ENCODE data around the gene SMKR1. TPM values are rescaled to one million over a fixed set of nuclear protein-coding genes. Genes with fewer than 3 reads are reported as not detected.
"Not testable (repeated sequence)": the region's sequence is repeated elsewhere in the genome, so short reads cannot be mapped to it uniquely, and the experiment has no call there.

Gene SMKR1
- total RNA-seq, 4 donors from 2014 or later = not detected

DNA sequence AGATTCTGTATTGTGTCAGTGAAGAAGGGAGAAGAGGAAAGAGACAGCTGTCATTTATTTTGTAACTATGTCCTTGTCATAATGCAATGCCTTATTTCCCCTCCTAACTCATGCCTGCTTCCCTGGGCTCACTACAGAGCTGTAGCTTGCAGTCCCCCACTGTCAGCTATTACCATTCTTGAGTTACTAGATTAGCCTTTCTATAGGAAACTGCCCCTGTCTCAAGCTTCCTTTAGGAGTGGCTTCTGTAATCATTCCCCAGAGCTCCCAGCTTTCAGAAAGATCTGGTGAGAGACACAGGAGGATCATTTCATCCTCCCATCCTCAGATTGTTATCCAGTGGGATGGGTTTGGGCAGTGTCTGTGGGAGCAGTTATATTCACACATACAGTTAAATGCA lies 32.4 kb upstream of the SMKR1 start:
- no peaks in the 10 kb centered on the region for H3K27me3 ChIP-seq
- in situ Hi-C loops (cut with MboI; ENCODE audit: low sequenced_read_pairs in 4 of 4) (loop anchor here (5.0 to 25.0 kb wide), 6 partner anchors 103 to 258 kb away; no protein-coding TSS in a partner anchor), intact Hi-C loops (cut with DNase I; ENCODE audit: low total_unique reads) (loop anchor here (5.0 kb wide), 1 partner anchor 248 kb away; no protein-coding TSS in a partner anchor)
- ATAC-seq (no peak), DNase-seq (no peak)
- peak overlapping the region in 2 of 4 donors; percentile 75 to 77 for H3K27ac ChIP-seq
- no peaks in the 10 kb centered on the region for H3K9me3 ChIP-seq
- peaks cover 0 to 5% of the 10 kb centered on the region in 2 donors for H3K36me3 ChIP-seq
- peaks cover 29 to 30% of the 10 kb centered on the region in 2 donors for H3K4me1 ChIP-seq
- H3K4me3 ChIP-seq = no peak overlapping the region
- TF ChIP-seq, protein P1, sequence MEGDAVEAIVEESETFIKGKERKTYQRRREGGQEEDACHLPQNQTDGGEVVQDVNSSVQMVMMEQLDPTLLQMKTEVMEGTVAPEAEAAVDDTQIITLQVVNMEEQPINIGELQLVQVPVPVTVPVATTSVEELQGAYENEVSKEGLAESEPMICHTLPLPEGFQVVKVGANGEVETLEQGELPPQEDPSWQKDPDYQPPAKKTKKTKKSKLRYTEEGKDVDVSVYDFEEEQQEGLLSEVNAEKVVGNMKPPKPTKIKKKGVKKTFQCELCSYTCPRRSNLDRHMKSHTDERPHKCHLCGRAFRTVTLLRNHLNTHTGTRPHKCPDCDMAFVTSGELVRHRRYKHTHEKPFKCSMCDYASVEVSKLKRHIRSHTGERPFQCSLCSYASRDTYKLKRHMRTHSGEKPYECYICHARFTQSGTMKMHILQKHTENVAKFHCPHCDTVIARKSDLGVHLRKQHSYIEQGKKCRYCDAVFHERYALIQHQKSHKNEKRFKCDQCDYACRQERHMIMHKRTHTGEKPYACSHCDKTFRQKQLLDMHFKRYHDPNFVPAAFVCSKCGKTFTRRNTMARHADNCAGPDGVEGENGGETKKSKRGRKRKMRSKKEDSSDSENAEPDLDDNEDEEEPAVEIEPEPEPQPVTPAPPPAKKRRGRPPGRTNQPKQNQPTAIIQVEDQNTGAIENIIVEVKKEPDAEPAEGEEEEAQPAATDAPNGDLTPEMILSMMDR (IDR thresholded peaks at IDR 0.05 in 4 of 5, conservative IDR thresholded peaks at IDR 0.05 in 1 of 5) = no peak
- TF ChIP-seq POLR2A (IDR thresholded peaks at IDR 0.05) = no peak

DNA sequence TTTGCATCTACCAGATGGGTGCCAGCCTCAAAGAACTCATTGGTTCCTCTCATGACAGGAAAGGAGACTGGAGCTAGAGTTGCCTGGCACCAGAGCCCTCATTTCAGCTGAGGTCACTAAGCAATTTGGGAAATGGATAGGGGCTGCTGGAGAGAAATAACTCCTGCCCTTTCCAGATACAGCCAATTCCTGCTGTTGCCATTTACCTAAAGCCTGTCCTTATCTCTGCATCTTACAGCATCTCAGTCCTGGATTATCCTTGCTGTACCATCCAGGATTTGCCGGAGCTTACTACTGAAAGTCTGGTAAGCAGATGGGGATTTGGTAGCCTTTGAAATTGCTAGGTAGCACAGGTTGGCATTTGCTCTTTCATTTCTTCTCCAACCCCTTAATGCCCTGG lies 31.9 kb upstream of the SMKR1 start:
- no peak for TF ChIP-seq POLR2A (IDR thresholded peaks at IDR 0.05)
- TF ChIP-seq, protein P1 (IDR thresholded peaks at IDR 0.05 in 4 of 5, conservative IDR thresholded peaks at IDR 0.05 in 1 of 5) = no peak
- ATAC-seq (no peak), DNase-seq (no peak)
- Histone ChIP-seq H3K27me3 (no peaks in the 10 kb centered on the region), H3K27ac (peak overlapping the region in 2 of 4 donors; percentile 75 to 77), H3K4me1 (peaks cover 29 to 30% of the 10 kb centered on the region in 2 donors), H3K9me3 (no peaks in the 10 kb centered on the region), H3K36me3 (peaks cover 0 to 5% of the 10 kb centered on the region in 2 donors), H3K4me3 (no peak overlapping the region)
- in situ Hi-C loops (cut with MboI; ENCODE audit: low sequenced_read_pairs in 4 of 4) = loop anchor here (5.0 to 25.0 kb wide), 6 partner anchors 103 to 258 kb away; no protein-coding TSS in a partner anchor
- intact Hi-C loops (cut with DNase I; ENCODE audit: low total_unique reads) = loop anchor here (5.0 kb wide), 1 partner anchor 248 kb away; no protein-coding TSS in a partner anchor

DNA sequence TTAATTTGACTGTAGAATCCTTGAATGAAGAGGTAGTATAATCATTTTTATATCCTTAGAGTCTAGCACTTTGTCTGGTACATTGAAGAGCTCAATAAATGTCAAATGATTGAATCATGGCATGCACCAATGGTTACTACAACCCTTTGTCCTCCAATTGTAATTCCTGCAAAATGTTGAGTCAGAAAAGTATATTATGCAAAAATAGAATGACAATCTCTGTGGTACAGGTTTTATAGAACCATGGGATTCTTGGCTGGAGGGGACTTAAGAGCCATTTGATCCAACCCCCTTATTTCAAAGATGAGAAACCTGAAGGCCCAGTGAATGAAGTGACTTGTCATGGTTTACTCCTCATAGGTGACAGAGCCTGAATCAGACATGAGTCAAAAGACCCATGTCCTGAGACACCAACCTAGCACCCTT lies 30.9 kb upstream of the SMKR1 start:
- H3K27ac ChIP-seq = peak overlapping the region in 1 of 4 donors; percentile 23
- TF ChIP-seq, protein P1 (IDR thresholded peaks at IDR 0.05 in 4 of 5, conservative IDR thresholded peaks at IDR 0.05 in 1 of 5) = no peak
- TF ChIP-seq POLR2A (IDR thresholded peaks at IDR 0.05) = no peak
- H3K4me3 ChIP-seq = no peak overlapping the region
- DNase-seq (no peak), ATAC-seq (no peak)
- H3K27me3 ChIP-seq = no peaks in the 10 kb centered on the region
- in situ Hi-C loops (cut with MboI; ENCODE audit: low sequenced_read_pairs in 4 of 4) = loop anchor here (5.0 to 25.0 kb wide), 6 partner anchors 104 to 259 kb away; no protein-coding TSS in a partner anchor
- H3K36me3 ChIP-seq = peaks cover 0 to 5% of the 10 kb centered on the region in 2 donors
- intact Hi-C loops (cut with DNase I; ENCODE audit: low total_unique reads) = loop anchor here (5.0 kb wide), 1 partner anchor 249 kb away; no protein-coding TSS in a partner anchor
- peaks cover 20 to 26% of the 10 kb centered on the region in 2 donors for H3K4me1 ChIP-seq
- H3K9me3 ChIP-seq = no peaks in the 10 kb centered on the region

DNA sequence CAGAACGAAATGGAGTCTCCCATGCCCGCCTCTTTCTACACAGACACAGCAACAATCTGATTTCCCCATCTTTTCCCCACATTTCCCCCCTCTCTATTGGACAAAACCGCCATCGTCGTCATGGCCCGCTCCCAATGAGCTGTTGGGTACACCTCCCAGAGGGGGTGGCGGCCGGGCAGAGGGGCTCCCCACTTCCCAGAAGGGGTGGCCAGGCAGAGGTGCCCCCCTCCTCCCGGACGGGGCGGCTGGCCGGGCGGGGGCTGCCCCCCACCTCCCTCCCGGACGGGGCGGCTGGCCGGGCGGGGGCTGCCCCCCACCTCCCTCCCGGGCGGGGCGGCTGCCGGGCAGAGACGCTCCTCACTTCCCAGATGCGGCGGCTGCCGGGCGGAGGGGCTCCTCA lies 26.4 kb upstream of the SMKR1 start:
- intact Hi-C loops (cut with DNase I; ENCODE audit: low total_unique reads); DNase-seq; H3K4me1 ChIP-seq; H3K9me3 ChIP-seq; H3K27me3 ChIP-seq; H3K27ac ChIP-seq; H3K4me3 ChIP-seq; ATAC-seq: not testable (repeated sequence)
- peaks cover 0 to 15% of the 10 kb centered on the region in 2 donors for H3K36me3 ChIP-seq
- in situ Hi-C loops (cut with MboI; ENCODE audit: low sequenced_read_pairs in 4 of 4) = loop anchor here in 2 of 4 donors (10.0 kb wide), 2 partner anchors 111 to 261 kb away; no protein-coding TSS in a partner anchor

DNA sequence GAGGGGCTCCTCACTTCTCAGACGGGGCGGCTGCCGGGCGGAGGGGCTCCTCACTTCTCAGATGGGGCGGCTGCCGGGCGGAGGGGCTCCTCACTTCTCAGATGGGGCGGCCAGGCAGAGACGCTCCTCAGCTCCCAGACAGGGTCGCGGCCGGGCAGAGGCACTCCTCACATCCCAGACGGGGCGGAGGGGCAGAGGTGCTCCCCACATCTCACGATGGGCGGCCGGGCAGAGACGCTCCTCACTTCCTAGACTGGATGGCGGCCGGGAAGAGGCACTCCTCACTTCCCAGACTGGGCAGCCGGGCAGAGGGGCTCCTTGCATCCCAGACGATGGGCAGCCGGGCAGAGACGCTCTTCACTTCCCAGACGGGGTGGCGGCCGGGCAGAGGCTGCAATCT lies 25.9 kb upstream of the SMKR1 start:
- H3K27ac ChIP-seq; intact Hi-C loops (cut with DNase I; ENCODE audit: low total_unique reads); H3K27me3 ChIP-seq; H3K9me3 ChIP-seq; DNase-seq; H3K4me1 ChIP-seq; ATAC-seq; H3K4me3 ChIP-seq: not testable (repeated sequence)
- in situ Hi-C loops (cut with MboI; ENCODE audit: low sequenced_read_pairs in 4 of 4) = loop anchor here in 2 of 4 donors (10.0 kb wide), 2 partner anchors 112 to 262 kb away; no protein-coding TSS in a partner anchor
- H3K36me3 ChIP-seq = peaks cover 0 to 20% of the 10 kb centered on the region in 2 donors
